GM12892 (cell line): ENCODE results near the gene CDKN2B-AS1.

Experiments used
- POLR2A ChIP-seq: IDR thresholded peaks from 2 replicates; pipeline ENCODE4 v1.6.1; 2011; ENCODE audit warnings: low read depth, low read length, control low read depth
- POLR2AphosphoS5 ChIP-seq: IDR thresholded peaks from 2 replicates; pipeline ENCODE4 v1.6.1; 2011; ENCODE audit warnings: low read depth, low read length, control low read depth

- TF ChIP-seq POLR2AphosphoS5: no peak
- TF ChIP-seq POLR2A: no peak
These were observed 122.2 kb downstream of the CDKN2B-AS1 start for GRCh38 chr9:22116758-22117157.
